H9 (cell line): ENCODE measurements around the gene STH. TPM values are rescaled to one million over a fixed set of nuclear protein-coding genes. Genes with fewer than 3 reads are reported as not detected.

Experiments
- DNase-seq: peaks from one replicate; pipeline ENCODE4 v3.0.0-alpha.2; 2017
- H2AFZ ChIP-seq: one replicate; pipeline ENCODE4 v1.6.1; 2013; ENCODE audit warnings: mild to moderate bottlenecking, low read length, control low read depth, moderate library complexity
- H2AK5ac ChIP-seq: 2 replicates; pipeline ENCODE4 v1.6.1; 2013; ENCODE audit warnings: low read length, control low read depth, mixed read lengths; ENCODE audit not compliant: insufficient read length
- H2BK120ac ChIP-seq: one replicate; pipeline ENCODE4 v1.6.1; 2013; ENCODE audit warnings: low read depth, mild to moderate bottlenecking, low read length, control low read depth, inconsistent platforms; ENCODE audit not compliant: poor library complexity, severe bottlenecking
- H2BK12ac ChIP-seq: 2 replicates; pipeline ENCODE4 v1.6.1; 2013; ENCODE audit warnings: low read length, control low read depth, mixed read lengths, low read depth; ENCODE audit not compliant: insufficient read length
- H2BK15ac ChIP-seq: 2 replicates; pipeline ENCODE4 v1.6.1; 2013; ENCODE audit warnings: low read depth, low read length, control low read depth
- H2BK20ac ChIP-seq: one replicate; pipeline ENCODE4 v1.6.1; 2013; ENCODE audit warnings: low read depth, mild to moderate bottlenecking, low read length, control low read depth, inconsistent platforms; ENCODE audit not compliant: poor library complexity, severe bottlenecking
- H2BK5ac ChIP-seq: 2 replicates; pipeline ENCODE4 v1.6.1; 2013; ENCODE audit warnings: low read length, control low read depth, mixed read lengths; ENCODE audit not compliant: insufficient read length
- H3K14ac ChIP-seq: 2 replicates; pipeline ENCODE4 v1.6.1; 2013; ENCODE audit warnings: low read length, control low read depth; ENCODE audit not compliant: insufficient read depth
- H3K18ac ChIP-seq: 2 replicates; pipeline ENCODE4 v1.6.1; 2013; ENCODE audit warnings: low read depth, mild to moderate bottlenecking, mixed read lengths, low read length, control low read depth; ENCODE audit not compliant: insufficient read length
- H3K23ac ChIP-seq: 2 replicates; pipeline ENCODE4 v1.6.1; 2013; ENCODE audit warnings: low read length, control low read depth, mixed read lengths, low read depth; ENCODE audit not compliant: insufficient read length
- H3K23me2 ChIP-seq: 2 replicates; pipeline ENCODE4 v1.6.1; 2013; ENCODE audit warnings: low read depth, mild to moderate bottlenecking, mixed read lengths, low read length, control low read depth; ENCODE audit not compliant: insufficient read length, poor library complexity, severe bottlenecking
- H3K27ac ChIP-seq: 2 replicates; pipeline ENCODE4 v1.5.1; 2013; ENCODE audit warnings: low read length, control low read depth, mixed read lengths, low read depth; ENCODE audit not compliant: insufficient read length
- H3K27me3 ChIP-seq: 2 replicates; pipeline ENCODE4 v1.6.1; 2013; ENCODE audit warnings: low read length, control low read depth, inconsistent platforms; ENCODE audit not compliant: insufficient read depth
- H3K4ac ChIP-seq: 2 replicates; pipeline ENCODE4 v1.6.1; 2013; ENCODE audit warnings: low read depth, mild to moderate bottlenecking, control low read depth, inconsistent platforms, low read length, moderate library complexity
- H3K4me1 ChIP-seq: 2 replicates; pipeline ENCODE4 v1.6.1; 2013; ENCODE audit warnings: low read length, control low read depth, inconsistent platforms; ENCODE audit not compliant: insufficient read depth
- H3K4me2 ChIP-seq: 2 replicates; pipeline ENCODE4 v1.6.1; 2013; ENCODE audit warnings: low read length, control low read depth, mixed read lengths; ENCODE audit not compliant: insufficient read length, insufficient read depth
- H3K56ac ChIP-seq: 2 replicates; pipeline ENCODE4 v1.6.1; 2013; ENCODE audit warnings: low read depth, mild to moderate bottlenecking, mixed read lengths, low read length, control low read depth; ENCODE audit not compliant: insufficient read length
- H3K79me1 ChIP-seq: 2 replicates; pipeline ENCODE4 v1.6.1; 2013; ENCODE audit warnings: low read depth, mild to moderate bottlenecking, moderate library complexity, low read length, control low read depth, inconsistent platforms; ENCODE audit not compliant: insufficient read depth, poor library complexity, severe bottlenecking
- H3K79me2 ChIP-seq: 2 replicates; pipeline ENCODE4 v1.6.1; 2013; ENCODE audit warnings: low read length, control low read depth, inconsistent platforms; ENCODE audit not compliant: insufficient read depth
- H3K9ac ChIP-seq: 2 replicates; pipeline ENCODE4 v1.6.1; 2013; ENCODE audit warnings: low read length, control low read depth, mixed read lengths; ENCODE audit not compliant: insufficient read length; ENCODE audit errors: extremely low read depth
- H3K9me3 ChIP-seq: one replicate; pipeline ENCODE4 v1.6.1; 2013; ENCODE audit warnings: low read depth, low read length, inconsistent platforms; ENCODE audit not compliant: control insufficient read depth
- H3T11ph ChIP-seq: one replicate; pipeline ENCODE4 v1.6.1; 2013; ENCODE audit warnings: mild to moderate bottlenecking, low read length, control low read depth, inconsistent platforms
- H4K20me1 ChIP-seq: one replicate; pipeline ENCODE4 v1.6.1; 2013; ENCODE audit not compliant: control insufficient read depth, insufficient read length, insufficient read depth
- H4K5ac ChIP-seq: 2 replicates; pipeline ENCODE4 v1.6.1; 2013; ENCODE audit warnings: low read depth, mild to moderate bottlenecking, mixed read lengths, low read length, control low read depth; ENCODE audit not compliant: insufficient read length
- H4K8ac ChIP-seq: replicated peaks from 2 replicates; pipeline ENCODE4 v1.6.1; 2013; ENCODE audit warnings: low read length, control low read depth, mixed read lengths, low read depth; ENCODE audit not compliant: insufficient read length
- H4K91ac ChIP-seq: 2 replicates; pipeline ENCODE4 v1.6.1; 2013; ENCODE audit warnings: low read depth, mild to moderate bottlenecking, moderate library complexity, mixed read lengths, low read length, control low read depth; ENCODE audit not compliant: insufficient read length
- H3K27ac Mint-ChIP-seq, 3 experiments: 2 replicates in 2 of 3; 3 replicates in 1 of 3; pipeline ENCODE4 v1.8.0; 2020 to 2021; ENCODE audit warnings: mixed read lengths in 3 of 3, mild to moderate bottlenecking in 1 of 3, moderate library complexity in 1 of 3
- H3K27me3 Mint-ChIP-seq: 2 replicates; pipeline ENCODE4 v1.8.0; 2021; ENCODE audit warnings: low read depth, mild to moderate bottlenecking, moderate library complexity, mixed read lengths
- H3K36me3 Mint-ChIP-seq, 3 experiments: 2 replicates in 2 of 3; 3 replicates in 1 of 3; pipeline ENCODE4 v1.8.0; 2020 to 2021; ENCODE audit warnings: low read depth in 3 of 3, mixed read lengths in 3 of 3; ENCODE audit not compliant: insufficient read depth in 1 of 3
- H3K4me1 Mint-ChIP-seq, 2 experiments: 2 replicates each; pipeline ENCODE4 v1.8.0; 2020; ENCODE audit warnings: mixed read lengths in 2 of 2
- H3K4me3 Mint-ChIP-seq, 2 experiments: 2 replicates in 1 of 2; 3 replicates in 1 of 2; pipeline ENCODE4 v1.8.0; 2020 to 2021; ENCODE audit warnings: mild to moderate bottlenecking in 2 of 2, mixed read lengths in 2 of 2, moderate library complexity in 1 of 2
- H3K9me3 Mint-ChIP-seq, 2 experiments: 2 replicates in 1 of 2; 3 replicates in 1 of 2; pipeline ENCODE4 v1.8.0; 2020; ENCODE audit warnings: mild to moderate bottlenecking in 2 of 2, mixed read lengths in 2 of 2, moderate library complexity in 1 of 2
- WGBS: extraction: QIAGEN DNeasy Blood & Tissue Kit; methylation state at CpG from one replicate; pipeline ENCODE4 v1.1.7; 2013; ENCODE audit warnings: missing lambda C conversion rate, low lambda C conversion rate, mixed read lengths; ENCODE audit not compliant: insufficient read length; ENCODE audit errors: extremely low coverage; 5-methylcytosine and 5-hydroxymethylcytosine counted together
- total RNA-seq: library from RNA; stranded (reverse); gene quantifications from 2 replicates; pipeline ENCODE4 v1.2.1, GENCODE V29; 2021
- TF ChIP-seq, protein P1 (sequence below): fragments of 200-600 bp; sonication (generic); conservative IDR thresholded peaks from 3 replicates; pipeline ENCODE4 v1.8.0; 2021; ENCODE audit warnings: antibody characterized with exemption, mild to moderate bottlenecking

The STH gene
- total RNA-seq, 1 experiment from 2014 or later, result not detected

DNA sequence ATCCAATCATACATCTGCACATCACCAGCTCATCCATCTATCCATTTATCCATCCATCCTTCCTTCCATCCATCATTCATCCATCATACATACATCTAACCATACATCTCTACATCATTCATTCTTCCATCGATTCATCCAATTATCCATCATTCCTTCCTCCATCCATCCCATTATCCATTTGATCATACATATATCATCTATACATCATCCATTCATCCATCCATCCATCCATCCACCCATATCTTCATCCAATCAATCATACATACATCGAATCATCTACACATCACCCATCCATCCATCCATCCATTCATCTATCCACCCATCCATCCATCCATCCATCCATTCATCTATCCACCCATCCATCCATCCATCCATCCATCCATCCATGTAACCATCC lies 29.3 kb upstream of the STH start:
- Histone ChIP-seq H2AK5ac (no peak overlapping the region), H4K91ac (no peak overlapping the region), H3K4me1 (no peaks in the 10 kb centered on the region), H3K9me3 (no peaks in the 10 kb centered on the region), H4K8ac (no peak overlapping the region), H3K23ac (no peak overlapping the region), H3K56ac (no peak overlapping the region), H3T11ph (no peak overlapping the region), H2BK12ac (no peak overlapping the region), H3K14ac (no peak overlapping the region), H3K9ac (no peak overlapping the region), H2AFZ (no peak overlapping the region), H2BK15ac (no peak overlapping the region), H3K4me2 (no peak overlapping the region), H3K4ac (no peak overlapping the region), H3K27me3 (no peaks in the 10 kb centered on the region), H3K18ac (no peak overlapping the region), H3K23me2 (no peaks in the 10 kb centered on the region), H2BK20ac (no peak overlapping the region), H2BK120ac (no peak overlapping the region), H4K5ac (no peak overlapping the region), H2BK5ac (no peak overlapping the region), H3K79me1 (no peaks in the 10 kb centered on the region), H3K79me2 (no peaks in the 10 kb centered on the region), H3K27ac (no peak overlapping the region), H4K20me1 (no peaks in the 10 kb centered on the region)
- no peak overlapping the region for H3K4me3 Mint-ChIP-seq
- WGBS, result 100% methylated on average over 2 of the region's 2 CpGs
- H3K4me1 Mint-ChIP-seq, result no peaks in the 10 kb centered on the region
- H3K36me3 Mint-ChIP-seq, result no peaks in the 10 kb centered on the region
- peaks cover 37% of the 10 kb centered on the region for H3K27me3 Mint-ChIP-seq
- no peaks in the 10 kb centered on the region; a peak in 1 of 5 replicates for H3K9me3 Mint-ChIP-seq
- TF ChIP-seq, protein P1, sequence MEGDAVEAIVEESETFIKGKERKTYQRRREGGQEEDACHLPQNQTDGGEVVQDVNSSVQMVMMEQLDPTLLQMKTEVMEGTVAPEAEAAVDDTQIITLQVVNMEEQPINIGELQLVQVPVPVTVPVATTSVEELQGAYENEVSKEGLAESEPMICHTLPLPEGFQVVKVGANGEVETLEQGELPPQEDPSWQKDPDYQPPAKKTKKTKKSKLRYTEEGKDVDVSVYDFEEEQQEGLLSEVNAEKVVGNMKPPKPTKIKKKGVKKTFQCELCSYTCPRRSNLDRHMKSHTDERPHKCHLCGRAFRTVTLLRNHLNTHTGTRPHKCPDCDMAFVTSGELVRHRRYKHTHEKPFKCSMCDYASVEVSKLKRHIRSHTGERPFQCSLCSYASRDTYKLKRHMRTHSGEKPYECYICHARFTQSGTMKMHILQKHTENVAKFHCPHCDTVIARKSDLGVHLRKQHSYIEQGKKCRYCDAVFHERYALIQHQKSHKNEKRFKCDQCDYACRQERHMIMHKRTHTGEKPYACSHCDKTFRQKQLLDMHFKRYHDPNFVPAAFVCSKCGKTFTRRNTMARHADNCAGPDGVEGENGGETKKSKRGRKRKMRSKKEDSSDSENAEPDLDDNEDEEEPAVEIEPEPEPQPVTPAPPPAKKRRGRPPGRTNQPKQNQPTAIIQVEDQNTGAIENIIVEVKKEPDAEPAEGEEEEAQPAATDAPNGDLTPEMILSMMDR, result no peak
- no peak for DNase-seq
- no peak overlapping the region for H3K27ac Mint-ChIP-seq
